HG03045 (cell line): ENCODE results near the gene GNE.
"Not testable (repeated sequence)": the region's sequence is repeated elsewhere in the genome, so short reads cannot be mapped to it uniquely, and the experiment has no call there.

Experiments
- ATAC-seq: cut with Tn5 transposase; IDR thresholded peaks from one replicate; pipeline ENCODE4 v1.9.1; 2021; ENCODE audit warnings: mild to moderate bottlenecking, moderate library complexity; ENCODE audit not compliant: unreplicated experiment

The GNE gene

DNA sequence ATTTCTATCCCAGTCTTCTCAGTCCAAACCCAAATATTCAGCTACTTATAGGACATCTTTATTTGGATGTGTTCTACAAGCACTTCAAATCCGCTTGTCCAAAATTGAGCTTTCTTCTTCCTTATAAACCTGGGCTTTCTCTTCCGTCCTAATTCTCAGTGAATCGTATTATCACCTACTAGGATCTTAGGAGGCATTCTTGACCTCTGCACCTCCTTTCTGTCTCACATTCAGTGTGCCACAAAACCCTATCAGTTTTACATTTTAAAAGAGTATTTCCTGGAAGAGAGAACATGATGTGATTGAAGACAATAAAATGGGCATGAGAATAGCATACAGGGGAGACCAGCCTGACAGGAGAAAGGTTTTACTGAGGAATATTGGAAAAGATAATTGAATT, 16.8 kb upstream of the GNE start:
- ATAC-seq: no peak

DNA sequence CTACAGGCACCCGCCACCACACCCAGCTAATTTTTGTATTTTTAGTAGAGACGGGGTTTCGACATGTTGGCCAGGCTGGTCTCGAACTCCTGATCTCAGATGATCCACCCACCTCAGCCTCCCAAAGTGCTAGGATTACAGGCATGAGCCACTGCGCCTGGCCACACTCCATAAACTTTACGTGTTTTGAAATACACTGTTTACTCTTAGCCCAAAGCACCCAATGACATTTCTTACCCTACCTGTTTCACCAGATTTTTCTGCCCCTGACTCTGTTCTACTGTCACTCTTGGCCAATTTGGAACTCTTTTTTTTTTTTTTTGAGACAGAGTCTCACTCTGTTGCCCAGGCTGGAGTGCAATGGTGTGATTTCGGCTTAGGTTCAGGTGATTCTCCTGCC, 15.1 kb upstream of the GNE start:
- ATAC-seq: not testable (repeated sequence)

DNA sequence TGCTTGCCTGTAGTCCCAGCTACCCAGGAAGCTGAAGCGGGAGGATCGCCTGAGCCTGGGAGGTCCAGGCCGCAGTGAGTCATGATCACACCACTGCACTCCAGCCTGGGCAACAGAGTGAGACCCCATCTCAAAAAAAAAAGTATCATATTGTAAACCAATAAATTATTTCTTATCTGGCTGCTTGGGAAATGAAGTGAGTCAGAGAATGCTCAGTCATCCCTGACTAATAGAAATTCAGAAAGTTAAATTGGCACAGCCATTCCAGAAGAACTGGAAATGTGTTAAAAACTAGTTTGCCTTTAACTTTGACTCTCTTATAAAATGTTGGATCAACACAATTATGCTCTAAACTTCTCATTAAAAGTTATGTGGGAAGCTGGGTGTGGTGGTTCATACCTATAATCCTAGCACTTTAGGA, 9.8 kb upstream of the GNE start:
- no peak for ATAC-seq

DNA sequence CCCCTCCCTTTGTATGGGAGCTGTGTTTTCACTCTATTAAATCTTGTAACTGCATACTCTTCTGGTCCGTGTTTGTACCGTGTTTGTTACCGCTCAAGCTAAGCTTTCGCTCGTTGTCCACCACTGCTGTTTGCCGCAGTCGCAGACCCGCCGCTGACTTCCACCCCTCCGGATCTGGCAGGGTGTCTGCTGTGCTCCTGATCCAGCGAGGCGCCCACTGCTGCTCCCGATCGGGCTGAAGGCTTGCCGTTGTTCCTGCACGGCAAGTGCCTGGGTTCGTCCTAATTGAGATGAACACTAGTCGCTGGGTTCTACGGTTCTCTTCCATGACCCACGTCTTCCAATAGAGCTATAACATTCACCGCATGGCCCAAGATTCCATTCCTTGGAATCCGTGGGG, 6.6 kb upstream of the GNE start:
- no peak for ATAC-seq

DNA sequence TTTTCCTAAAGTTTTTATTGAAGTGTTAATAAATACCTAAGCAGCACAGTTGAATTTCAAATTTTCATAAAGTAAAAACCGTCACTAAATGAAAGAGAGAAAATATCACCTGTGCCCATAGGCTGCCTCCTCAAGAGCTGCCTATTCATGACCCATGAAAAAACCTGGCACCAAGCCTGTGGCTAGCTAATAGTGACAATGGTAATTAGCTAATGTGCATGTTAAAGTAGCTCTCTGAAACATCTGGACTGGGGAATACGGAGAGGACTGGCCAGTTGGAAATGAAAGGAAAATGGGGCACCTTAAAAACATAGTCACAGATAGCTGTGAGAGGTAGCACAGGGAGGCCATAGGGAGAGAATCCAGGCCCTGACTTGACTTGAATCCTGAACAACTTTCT, 5.4 kb upstream of the GNE start:
- ATAC-seq: no peak

DNA sequence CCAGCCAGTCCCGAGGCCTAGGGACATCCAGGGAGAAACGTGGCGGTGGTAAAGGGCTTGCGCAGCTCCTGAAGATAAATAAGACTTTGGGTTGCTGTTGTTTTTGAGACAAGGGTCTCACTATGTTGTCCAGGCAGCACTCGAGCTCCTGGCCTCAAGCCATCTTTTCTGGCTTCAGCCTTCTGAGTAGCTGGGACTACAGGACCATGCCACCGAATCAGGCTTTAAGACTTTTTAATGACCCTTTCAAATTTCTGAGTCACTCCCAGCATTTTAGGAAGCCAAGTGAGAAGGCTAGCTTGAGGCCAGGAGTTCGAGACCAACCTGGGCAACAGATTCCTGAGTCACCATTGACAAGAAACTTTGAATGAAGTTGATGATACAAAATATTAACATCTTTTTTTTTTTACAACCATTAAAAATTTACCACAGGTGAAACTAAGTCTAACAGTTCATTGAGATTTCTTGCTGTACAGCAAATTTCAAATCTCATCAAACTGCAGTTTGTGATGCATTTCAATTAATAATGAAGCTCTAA, 817 bp upstream of the GNE start:
- ATAC-seq: no peak

DNA sequence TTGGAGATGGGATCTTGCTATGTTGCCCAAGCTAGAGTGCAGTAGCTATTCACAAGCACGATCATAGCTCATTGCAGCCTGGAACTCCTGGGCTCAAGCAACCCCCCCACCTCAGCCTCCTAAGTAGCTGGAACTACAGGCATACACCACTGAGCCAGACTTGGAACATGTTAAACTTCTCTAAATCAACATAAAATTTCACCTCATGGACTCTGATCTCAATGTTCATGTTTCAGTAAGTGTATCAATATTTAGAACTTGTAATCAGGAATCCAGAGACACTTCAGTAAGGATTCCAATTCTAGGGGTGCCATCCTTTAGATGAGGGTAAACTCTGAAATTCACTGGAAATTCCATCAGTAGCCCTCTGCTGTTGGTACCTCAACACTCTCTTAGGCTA, 6.8 kb downstream of the GNE start:
- ATAC-seq: no peak

DNA sequence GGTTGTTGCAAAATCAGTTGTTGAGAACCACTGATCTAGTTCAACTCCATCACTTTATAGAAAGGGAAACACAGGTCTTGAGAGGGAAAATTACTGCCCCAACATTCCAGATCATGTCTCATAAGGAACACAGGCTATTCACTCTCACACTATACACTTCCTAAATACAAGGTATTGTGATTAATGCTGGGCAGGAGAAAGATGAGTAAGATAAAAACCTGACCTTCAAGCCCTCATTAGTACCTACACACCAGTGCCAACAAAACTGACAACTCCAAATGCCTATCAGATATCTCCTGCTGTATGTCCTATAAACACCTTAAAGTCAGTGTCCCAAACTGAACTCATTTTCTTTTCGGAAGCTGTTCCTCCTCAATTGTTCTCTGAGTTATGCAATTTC, 8.2 kb downstream of the GNE start:
- no peak for ATAC-seq

DNA sequence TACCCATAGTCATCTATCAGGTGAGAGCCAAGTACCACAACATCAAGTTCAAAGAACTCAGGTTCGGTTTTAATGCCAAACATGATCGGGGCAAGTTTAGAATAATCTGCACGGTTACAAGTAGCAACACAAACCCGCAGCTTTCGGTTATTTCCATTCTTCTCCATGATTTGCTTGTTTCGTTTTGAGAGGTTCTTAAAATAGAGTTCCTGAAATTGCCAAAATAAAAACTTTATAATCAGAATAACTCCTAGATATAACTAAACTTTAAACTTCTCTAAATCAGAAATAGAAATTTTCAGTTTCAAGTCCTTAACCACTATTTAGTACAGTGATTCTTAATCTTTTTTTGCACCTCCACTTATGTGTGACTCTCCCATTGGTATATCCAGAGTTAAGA, 9.1 kb downstream of the GNE start:
- no peak for ATAC-seq

DNA sequence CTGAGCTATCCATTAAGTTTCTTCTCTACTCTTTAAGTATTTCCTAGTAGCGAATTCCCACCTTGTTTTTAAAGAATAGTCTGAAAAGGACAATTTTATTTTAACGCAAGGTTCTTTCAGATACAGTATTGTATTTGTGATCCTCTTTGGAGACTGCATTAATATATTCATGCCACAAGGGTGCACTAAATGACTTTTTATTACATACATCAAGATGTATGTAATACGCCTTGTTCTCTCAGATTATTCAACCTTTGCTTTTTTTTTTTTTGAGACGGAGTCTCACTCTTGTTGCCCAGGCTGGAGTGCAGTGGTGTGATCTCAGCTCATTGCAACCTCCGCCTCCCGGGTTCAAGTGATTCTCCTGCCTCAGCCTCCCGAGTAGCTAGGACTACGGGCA, 10.2 kb downstream of the GNE start:
- ATAC-seq: not testable (repeated sequence)

DNA sequence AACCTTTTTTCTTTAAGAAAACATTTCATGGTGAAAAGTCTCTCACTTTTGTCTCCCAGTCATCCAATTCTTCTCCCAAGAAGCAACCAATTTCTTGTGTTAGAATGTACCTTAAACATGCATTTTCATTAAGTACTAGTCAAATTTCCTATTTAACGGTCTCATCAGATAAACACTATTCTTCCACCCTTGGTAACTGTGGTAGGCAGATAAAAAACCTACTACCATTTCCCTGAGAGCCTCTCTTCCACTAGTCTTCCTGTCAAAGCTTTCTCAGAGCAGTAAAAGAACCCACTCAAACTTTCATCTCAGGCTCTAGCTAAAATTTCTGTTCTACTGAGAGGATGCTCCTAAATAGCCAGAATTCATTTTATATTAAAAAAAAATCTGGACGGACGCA, 10.9 kb downstream of the GNE start:
- no peak for ATAC-seq

DNA sequence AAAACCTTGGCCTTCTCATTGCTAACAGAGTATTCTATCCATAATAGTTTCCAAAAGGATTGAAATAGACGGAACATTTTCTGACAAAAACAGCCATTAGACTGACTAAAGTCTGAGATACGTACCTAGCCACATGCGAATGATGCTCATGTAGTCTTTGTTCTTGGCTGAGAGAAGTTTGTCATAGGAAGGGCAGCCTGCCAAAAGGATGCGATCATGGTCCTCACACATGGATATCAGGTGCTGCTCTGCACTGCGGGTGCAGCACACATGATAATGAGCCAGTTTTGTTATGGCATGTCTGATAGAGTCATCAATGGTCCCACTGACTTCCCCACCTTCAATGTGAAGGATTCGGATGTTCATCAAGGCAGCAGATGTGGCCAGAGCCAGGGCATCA, 12.3 kb downstream of the GNE start:
- ATAC-seq: no peak

DNA sequence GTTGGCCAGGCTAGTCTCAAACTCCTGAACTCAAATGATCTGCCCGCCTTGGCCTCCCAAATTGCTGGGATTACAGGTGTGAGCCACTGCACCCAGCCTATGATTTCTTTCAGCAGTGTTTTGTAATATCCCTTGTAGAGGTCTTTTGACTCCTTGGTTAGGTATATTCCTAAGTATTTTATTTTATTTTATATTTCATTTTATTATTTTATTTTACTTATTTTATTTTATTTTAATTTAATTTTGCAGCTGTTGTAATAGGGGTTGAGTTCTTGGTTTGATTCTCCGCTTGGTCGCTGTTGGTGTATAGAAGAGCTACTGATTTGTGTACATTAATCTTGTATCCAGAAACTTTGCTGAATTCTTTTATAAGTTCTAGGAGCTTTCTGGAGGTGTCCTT, 18.6 kb downstream of the GNE start:
- not testable (repeated sequence) for ATAC-seq

DNA sequence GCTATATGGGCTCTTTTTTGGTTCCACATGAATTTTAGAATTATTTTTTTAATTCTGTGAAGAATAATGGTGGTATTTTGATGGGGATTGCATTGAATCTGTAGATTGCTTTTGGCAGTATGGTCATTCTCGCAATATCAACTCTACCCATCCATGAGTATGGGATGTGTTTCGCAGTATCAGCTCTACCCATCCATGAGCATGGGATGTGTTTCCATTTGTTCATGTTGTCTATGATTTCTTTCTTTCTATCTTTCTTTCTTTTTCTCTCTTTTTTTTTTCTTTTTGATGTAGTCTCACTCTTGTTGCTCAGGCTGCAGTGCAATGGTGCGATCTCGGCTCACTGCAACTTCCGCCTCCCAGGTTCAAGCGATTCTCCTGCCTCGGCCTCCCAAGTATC, 19.0 kb downstream of the GNE start:
- ATAC-seq: not testable (repeated sequence)

DNA sequence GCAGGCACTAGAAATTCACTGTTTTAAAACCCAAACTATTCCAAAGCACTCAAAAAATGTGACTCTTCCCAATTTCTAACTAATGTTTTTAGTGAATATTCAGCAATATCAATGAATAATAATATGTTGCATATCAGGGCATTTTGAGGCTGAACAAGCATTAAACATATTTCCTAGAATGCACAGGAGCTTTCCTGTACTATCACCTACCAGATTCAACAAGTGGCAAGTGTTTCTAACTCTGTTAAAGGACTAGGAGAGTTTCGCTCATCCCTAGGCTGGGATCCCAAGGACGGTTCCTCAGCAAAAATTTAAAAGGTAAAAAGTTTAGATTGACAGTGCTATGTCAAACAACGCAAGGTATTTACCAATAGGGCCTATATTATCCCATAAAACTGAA, 21.0 kb downstream of the GNE start:
- no peak for ATAC-seq

DNA sequence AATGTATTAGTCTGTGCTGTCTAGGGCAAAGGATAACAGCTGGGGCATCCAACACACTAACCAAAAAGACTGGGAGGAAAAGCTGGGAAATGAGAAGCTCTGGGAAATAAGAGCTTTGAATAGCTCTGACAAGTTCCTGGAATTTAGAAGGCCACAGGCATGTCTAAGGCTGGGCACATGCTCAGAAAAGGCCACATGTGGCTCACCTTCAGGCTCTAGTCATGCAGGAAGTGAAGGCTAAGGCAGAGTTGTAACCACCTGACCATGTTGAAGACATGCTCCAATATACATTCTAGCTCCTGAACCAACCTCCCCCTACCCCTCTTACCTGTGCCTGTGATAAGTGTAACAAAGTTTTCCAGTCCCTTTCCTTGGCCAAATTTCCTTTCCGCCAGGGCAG, 35.8 kb downstream of the GNE start:
- ATAC-seq: no peak

DNA sequence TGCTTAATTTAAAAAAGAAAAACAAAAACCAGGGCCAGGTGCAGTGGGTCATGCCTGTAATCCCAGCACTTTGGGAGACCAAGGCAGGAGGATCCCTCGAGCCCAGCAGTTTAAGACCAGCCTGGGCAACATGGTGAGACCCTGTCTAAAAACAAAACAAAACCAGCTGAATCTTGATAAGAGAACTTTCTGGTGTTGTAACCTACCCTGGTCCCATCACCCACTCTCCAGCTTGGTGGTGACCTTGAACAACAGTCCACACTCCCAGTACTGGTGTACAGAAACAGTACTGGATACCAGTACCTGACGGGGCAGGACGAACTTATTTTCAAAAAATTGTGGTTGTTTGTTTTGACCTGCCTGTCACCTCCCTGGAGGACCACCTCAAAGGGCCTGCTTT, 36.6 kb downstream of the GNE start:
- no peak for ATAC-seq

DNA sequence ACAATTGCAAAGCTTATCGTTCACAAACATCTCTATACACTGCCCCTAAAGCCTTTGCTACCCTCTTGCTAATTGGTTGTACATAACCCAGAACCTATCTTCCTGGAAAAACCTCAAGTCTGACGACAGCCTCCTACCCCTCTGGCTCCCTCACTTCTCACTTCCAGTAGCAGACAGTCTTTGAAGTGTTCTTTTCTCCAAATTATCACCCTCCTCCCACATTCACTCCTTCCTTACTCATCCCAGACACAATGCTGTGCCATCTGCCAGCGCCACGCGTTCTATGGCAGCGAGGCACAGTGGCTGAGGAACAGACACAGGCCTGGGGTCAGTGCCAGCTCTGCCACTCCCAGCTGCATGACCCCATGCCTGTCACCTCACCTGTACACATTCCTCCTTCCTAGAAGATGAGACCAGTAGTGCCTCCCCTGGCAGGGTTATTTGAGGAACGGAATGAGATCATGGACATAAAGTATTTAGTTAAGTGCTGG, 39.8 kb downstream of the GNE start:
- no peak for ATAC-seq

DNA sequence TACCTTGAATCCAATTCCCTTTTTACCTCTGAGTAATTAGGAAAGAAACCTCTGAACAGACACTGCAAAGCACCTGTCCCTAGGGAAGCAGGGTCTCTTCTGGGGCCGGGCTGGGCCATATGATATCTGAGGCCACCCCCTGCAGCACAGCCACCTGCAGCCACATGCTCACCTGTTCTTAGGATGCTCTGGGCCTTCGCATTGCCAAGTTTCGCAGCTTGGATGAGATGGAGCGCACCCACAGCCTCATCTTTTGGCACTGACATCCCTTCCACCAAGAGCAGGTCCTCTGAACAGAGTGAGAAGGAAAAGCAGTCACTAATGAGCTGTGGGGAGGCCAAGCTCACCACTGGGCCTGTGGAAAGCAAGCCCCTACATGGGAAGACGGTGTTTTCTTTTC, 40.2 kb downstream of the GNE start:
- ATAC-seq: no peak

DNA sequence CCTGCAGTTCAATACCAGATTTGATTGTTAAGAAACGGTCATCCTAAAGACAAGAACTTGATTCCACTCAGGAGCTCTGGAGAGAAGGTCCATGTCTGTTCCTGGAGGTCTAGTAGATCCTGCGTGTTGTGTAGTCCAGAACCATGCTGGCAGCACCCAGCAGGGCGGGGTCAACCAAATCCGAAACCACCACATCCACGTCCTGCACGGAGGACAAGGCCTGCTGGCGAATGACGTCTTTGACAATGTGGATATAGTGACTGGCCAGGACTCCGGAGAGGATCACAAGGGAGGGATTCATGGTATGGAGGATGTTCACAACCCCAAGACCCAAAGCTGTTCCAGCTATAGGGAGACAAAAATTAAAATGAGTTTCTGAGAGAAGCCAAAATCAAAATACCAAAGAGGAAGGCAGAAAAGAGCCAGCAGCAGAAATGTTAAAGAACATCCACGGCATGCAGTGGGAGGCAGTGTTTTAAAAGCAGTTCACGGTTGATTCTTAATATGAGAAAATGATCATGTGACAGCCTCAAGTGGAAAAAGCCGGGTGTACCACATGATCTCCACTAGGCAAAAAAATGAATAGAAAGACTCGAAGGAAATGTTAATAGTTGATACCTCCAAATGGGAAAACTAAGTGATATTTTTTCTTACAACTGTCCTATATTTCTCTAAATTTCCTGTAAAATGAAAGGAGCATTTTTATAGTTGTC, 40.8 kb downstream of the GNE start:
- ATAC-seq: no peak

DNA sequence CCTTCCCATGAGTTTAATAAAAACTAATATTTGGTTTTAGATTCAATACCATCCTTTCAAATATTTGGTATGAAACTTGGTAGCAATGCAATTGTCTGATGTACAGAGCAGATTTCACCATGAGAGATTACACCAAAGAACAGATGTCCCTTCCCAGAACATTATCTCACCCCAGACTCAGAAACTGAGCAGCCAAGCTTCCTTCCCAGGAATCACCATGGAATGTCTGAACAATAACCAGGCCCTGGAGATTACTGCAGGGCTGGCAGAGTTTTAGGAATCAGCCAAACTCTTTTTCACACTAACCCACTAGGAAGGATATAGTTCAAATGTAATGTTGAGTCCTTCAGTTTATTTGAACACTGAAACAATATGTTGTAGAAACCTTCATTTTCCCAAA, 43.7 kb downstream of the GNE start:
- ATAC-seq: no peak

DNA sequence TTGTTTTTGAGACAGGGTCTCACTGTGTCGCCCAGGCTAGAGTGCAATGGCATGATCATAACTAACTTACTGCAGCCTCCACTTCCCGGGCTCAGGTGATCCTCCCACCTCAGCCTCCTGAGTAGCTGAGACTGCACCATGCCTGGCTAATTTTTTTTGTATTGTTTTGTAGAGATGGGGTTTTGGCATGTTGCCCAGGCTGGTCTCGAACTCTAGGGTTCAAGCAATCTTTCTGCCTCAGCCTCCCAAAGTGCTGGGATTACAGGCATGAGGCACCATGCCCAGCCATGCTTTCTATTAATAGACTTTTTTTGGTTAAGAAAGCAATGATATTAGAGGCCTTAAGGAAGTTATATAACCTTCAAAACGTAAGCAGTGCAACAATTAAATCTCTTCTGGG, 44.3 kb downstream of the GNE start:
- ATAC-seq: no peak

DNA sequence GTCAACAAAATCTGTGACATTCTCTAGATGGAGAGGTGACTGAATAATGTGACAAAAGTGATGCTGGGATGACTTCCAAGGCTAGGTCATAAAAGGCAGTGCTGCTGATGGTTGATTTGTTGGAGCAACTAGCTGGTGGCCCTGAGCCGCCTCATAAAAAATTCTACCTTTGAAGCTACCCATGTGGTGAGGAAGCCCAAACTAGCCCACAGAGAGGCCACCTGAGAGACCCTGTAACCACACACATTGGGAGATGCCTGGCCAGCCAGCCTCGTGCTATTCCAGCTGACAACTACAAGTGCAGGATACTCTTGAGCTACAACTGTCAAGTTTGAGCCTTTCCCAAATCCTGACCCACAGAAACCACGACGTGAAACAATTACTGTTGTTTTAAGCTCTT, 44.9 kb downstream of the GNE start:
- ATAC-seq: no peak
